Lower lobe of right lung (tissue), 2 donors: Measurements from ENCODE around the gene GFI1. TPM values are rescaled to one million over a fixed set of nuclear protein-coding genes. Genes with fewer than 3 reads are reported as not detected.
A peak's percentile ranks its signal among the peaks of the same experiment; 100 is the strongest.

ENCODE experiments used
- ATAC-seq, 2 donors: fragments of 200-7000 bp; cut with Tn5 transposase; one replicate each; pipeline ENCODE4 v1.9.1; 2020 to 2022; ENCODE audit warnings: mild to moderate bottlenecking in 2 of 2, moderate library complexity in 2 of 2
- DNase-seq: peaks from one replicate; pipeline ENCODE4 v3.0.0-alpha.2; 2020
- H3K27ac ChIP-seq: fragments of 200-600 bp; one replicate; pipeline ENCODE4 v1.8.0; 2022
- H3K27me3 ChIP-seq: fragments of 200-600 bp; one replicate; pipeline ENCODE4 v1.8.0; 2022; ENCODE audit warnings: low read depth
- H3K36me3 ChIP-seq: fragments of 200-600 bp; one replicate; pipeline ENCODE4 v1.8.0; 2022; ENCODE audit warnings: mild to moderate bottlenecking
- H3K4me1 ChIP-seq: fragments of 200-600 bp; one replicate; pipeline ENCODE4 v1.8.0; 2022
- H3K4me3 ChIP-seq: fragments of 200-600 bp; one replicate; pipeline ENCODE4 v1.8.0; 2022; ENCODE audit warnings: mild to moderate bottlenecking
- H3K9me3 ChIP-seq: fragments of 200-600 bp; one replicate; pipeline ENCODE4 v1.8.0; 2022
- CTCF ChIP-seq: fragments of 200-600 bp; IDR thresholded peaks from one replicate; pipeline ENCODE4 v1.8.0; 2022; ENCODE audit warnings: antibody characterized with exemption, mild to moderate bottlenecking
- intact Hi-C: fragments of 100-400 bp; cut with DNase I; formaldehyde crosslinking; loops from one replicate; pipeline ENCODE4 v1.11.0; 2022
- total RNA-seq: library from RNA; stranded (reverse); fragmentation: NEBNext Ultra II Directional; extraction: Animal tissue kit (Norgen Biotek cat#: 25700); gene quantifications from one replicate; pipeline ENCODE4 v1.2.1, GENCODE V29; 2021
- donor health status: DM: no; HTN: yes; CAD: no; lungs with severe emphysema.

GFI1 gene
- total RNA-seq, 1 donor from 2014 or later, result 3.3 TPM

- Histone ChIP-seq H3K27me3 (peaks cover 83% of the 10 kb centered on the region), H3K4me1 (peaks cover 68% of the 10 kb centered on the region), H3K27ac (no peak overlapping the region), H3K36me3 (no peaks in the 10 kb centered on the region), H3K4me3 (peak overlapping the region; percentile 63), H3K9me3 (no peaks in the 10 kb centered on the region)
- DNase-seq (peak; percentile 54), ATAC-seq (no peak)
- no peak for TF ChIP-seq CTCF
- intact Hi-C loops, result no loop called here
These were observed 4.6 kb downstream of the GFI1 start for GRCh38 chr1:92481971-92482664.

GRCh38 chr1:92481599-92481925 lies 5.2 kb downstream of the GFI1 start:
- Histone ChIP-seq H3K9me3 (no peaks in the 10 kb centered on the region), H3K4me3 (peak overlapping the region; percentile 63), H3K27ac (no peak overlapping the region), H3K4me1 (peaks cover 64% of the 10 kb centered on the region), H3K27me3 (peaks cover 78% of the 10 kb centered on the region), H3K36me3 (no peaks in the 10 kb centered on the region)
- DNase-seq (no peak), ATAC-seq (no peak)
- TF ChIP-seq CTCF, result no peak
- intact Hi-C loops, result no loop called here

GRCh38 chr1:92480813-92481598 lies 5.7 kb downstream of the GFI1 start:
- H3K9me3 ChIP-seq, result no peaks in the 10 kb centered on the region
- intact Hi-C loops, result no loop called here
- peaks cover 60% of the 10 kb centered on the region for H3K4me1 ChIP-seq
- H3K27ac ChIP-seq, result no peak overlapping the region
- no peak for ATAC-seq
- peak; percentile 45 for DNase-seq
- H3K27me3 ChIP-seq, result peaks cover 72% of the 10 kb centered on the region
- H3K36me3 ChIP-seq, result no peaks in the 10 kb centered on the region
- TF ChIP-seq CTCF, result no peak
- peak overlapping the region; percentile 8 for H3K4me3 ChIP-seq

GRCh38 chr1:92480200-92480812 lies 6.4 kb downstream of the GFI1 start:
- no peak for TF ChIP-seq CTCF
- Histone ChIP-seq H3K9me3 (no peaks in the 10 kb centered on the region), H3K4me1 (peaks cover 53% of the 10 kb centered on the region), H3K4me3 (peak overlapping the region; percentile 8), H3K27ac (no peak overlapping the region), H3K27me3 (peaks cover 65% of the 10 kb centered on the region), H3K36me3 (no peaks in the 10 kb centered on the region)
- intact Hi-C loops, result no loop called here
- no peak for ATAC-seq
- peak; percentile 48 for DNase-seq

- TF ChIP-seq CTCF, result no peak
- H3K4me1 ChIP-seq, result peaks cover 46% of the 10 kb centered on the region
- H3K4me3 ChIP-seq, result no peak overlapping the region
- H3K27me3 ChIP-seq, result peaks cover 58% of the 10 kb centered on the region
- no peak overlapping the region for H3K27ac ChIP-seq
- no peaks in the 10 kb centered on the region for H3K36me3 ChIP-seq
- intact Hi-C loops, result no loop called here
- ATAC-seq, result no peak
- no peak for DNase-seq
- H3K9me3 ChIP-seq, result no peaks in the 10 kb centered on the region
These were observed 7.1 kb downstream of the GFI1 start for GRCh38 chr1:92479587-92479986.
